ENCODE data around the gene SHH.
"Not testable (repeated sequence)": the region's sequence is repeated elsewhere in the genome, so short reads cannot be mapped to it uniquely, and the experiment has no call there.

SHH gene

DNA sequence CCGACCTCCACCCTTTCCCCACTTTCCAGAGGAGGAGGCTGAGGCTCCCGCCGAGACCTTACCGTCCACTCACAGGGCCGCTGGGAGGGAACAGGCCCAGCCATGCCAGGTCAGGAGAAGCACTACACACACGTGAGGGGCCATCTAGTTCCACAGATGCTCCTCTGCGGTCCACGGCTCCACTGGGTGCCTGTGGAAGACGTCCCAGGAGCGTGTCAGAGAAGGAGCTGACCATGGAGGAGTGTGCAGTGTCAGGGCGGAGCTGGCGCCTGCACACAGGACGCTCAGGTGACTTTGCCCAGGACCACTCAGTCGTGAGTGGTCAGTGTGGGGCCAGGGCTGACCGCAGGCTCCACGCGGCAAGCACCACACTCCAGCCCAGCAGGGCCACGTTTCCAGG, 8.0 kb upstream of the SHH start:
- no peak for DNase-seq (ENCODE audit: extremely low read depth, low read depth)
- H3K4me3 ChIP-seq (replicated peaks; ENCODE audit: low read depth, low read length), result no peak overlapping the region
- TF ChIP-seq CTCF (IDR thresholded peaks at IDR 0.05; ENCODE audit: low read depth, low read length, missing control alignments), result no peak

DNA sequence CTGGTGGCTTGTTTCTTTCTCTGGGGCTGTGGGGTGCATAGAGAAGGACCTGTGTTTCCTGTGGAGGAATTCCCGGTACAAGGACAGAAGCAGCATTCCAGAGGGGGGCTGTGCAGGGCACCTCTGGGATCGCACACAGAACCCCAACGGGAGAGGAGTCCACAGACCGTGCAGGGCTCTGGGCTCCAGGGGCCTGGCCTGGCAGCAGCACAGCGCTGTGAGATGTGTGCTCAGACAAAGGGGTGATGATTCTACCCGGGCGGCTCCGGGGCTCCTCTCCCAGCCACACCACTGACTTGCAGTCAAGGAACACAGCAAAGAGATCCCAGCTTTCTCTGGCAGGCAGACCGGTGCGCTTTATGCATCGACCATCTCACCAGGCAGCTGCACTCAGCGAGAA, 6.9 kb upstream of the SHH start:
- no peak overlapping the region for H3K4me3 ChIP-seq (replicated peaks; ENCODE audit: low read depth, low read length)
- TF ChIP-seq CTCF (IDR thresholded peaks at IDR 0.05; ENCODE audit: low read depth, low read length, missing control alignments), result no peak
- no peak for DNase-seq (ENCODE audit: extremely low read depth, low read depth)

- no peak for TF ChIP-seq CTCF (IDR thresholded peaks at IDR 0.05; ENCODE audit: low read depth, low read length, missing control alignments)
- no peak for DNase-seq (ENCODE audit: extremely low read depth, low read depth)
- H3K4me3 ChIP-seq (replicated peaks; ENCODE audit: low read depth, low read length), result no peak overlapping the region
Measured at GRCh38 chr7:155818820-155819168, 6.5 kb upstream of the SHH start.

DNA sequence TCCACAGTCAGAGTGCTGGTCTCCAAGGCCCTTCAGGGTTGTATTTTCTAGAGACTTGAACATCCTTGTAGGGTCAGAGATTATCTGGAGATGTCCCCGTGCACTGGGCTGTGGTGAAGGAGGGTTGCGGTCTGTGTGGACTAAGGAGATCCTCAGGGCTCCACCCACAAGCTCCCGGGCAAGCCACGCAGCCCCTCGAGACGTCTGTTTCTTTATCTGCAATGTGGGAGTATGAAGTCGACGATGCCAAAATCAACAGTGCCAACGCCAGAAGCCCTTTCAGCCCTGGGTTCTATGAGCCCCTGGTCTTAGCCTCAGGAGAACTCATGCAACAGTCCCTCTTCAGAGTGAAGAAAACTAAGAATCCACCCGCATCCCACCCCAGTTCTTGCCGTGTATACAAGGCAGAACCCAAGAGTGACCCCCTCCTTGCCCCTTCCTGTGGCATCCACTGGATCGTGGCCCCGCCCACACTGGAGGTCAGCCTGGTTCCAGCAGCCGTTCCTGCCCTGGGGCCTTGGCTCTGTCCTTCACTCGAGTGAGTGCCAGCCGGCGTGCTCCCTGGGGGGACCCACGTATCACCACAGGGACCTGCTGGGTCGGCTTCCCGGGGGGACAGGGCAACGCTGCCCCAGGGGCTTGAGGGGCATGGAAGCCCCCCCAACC, 6.0 kb upstream of the SHH start:
- H3K4me3 ChIP-seq (replicated peaks; ENCODE audit: low read depth, low read length), result no peak overlapping the region
- DNase-seq (ENCODE audit: extremely low read depth, low read depth), result no peak
- TF ChIP-seq CTCF (IDR thresholded peaks at IDR 0.05; ENCODE audit: low read depth, low read length, missing control alignments), result no peak

GRCh38 chr7:155817515-155817914, 5.3 kb upstream of the SHH start:
- not testable (repeated sequence) for DNase-seq (ENCODE audit: extremely low read depth, low read depth)

GRCh38 chr7:155816996-155817395, 4.7 kb upstream of the SHH start:
- H3K4me3 ChIP-seq (replicated peaks; ENCODE audit: low read depth, low read length), result no peak overlapping the region
- no peak for TF ChIP-seq CTCF (IDR thresholded peaks at IDR 0.05; ENCODE audit: low read depth, low read length, missing control alignments)
- DNase-seq (ENCODE audit: extremely low read depth, low read depth), result no peak

More at GRCh38 chr7:155817515-155817914, 5.3 kb upstream of the SHH start:
- not testable (repeated sequence) for H3K4me3 ChIP-seq (replicated peaks; ENCODE audit: low read depth, low read length)

GRCh38 chr7:155816192-155816508, 3.9 kb upstream of the SHH start:
- no peak for TF ChIP-seq CTCF (IDR thresholded peaks at IDR 0.05; ENCODE audit: low read depth, low read length, missing control alignments)
- no peak overlapping the region for H3K4me3 ChIP-seq (replicated peaks; ENCODE audit: low read depth, low read length)
- DNase-seq (ENCODE audit: extremely low read depth, low read depth), result no peak
